ENCODE data around the gene ETS1.
A peak's percentile ranks its signal among the peaks of the same experiment; 100 is the strongest.

Gene ETS1

GRCh38 chr11:128535468-128536457 lies 51.6 kb downstream of the ETS1 start:
- DNase-seq (ENCODE audit: low spot score) = no peak

- DNase-seq (ENCODE audit: low spot score) = no peak
These were observed 53.9 kb downstream of the ETS1 start for GRCh38 chr11:128533472-128533871.

GRCh38 chr11:128532572-128533091 lies 54.7 kb downstream of the ETS1 start:
- no peak for DNase-seq (ENCODE audit: low spot score)

GRCh38 chr11:128532016-128532571 lies 55.3 kb downstream of the ETS1 start:
- DNase-seq (ENCODE audit: low spot score) = no peak

DNA sequence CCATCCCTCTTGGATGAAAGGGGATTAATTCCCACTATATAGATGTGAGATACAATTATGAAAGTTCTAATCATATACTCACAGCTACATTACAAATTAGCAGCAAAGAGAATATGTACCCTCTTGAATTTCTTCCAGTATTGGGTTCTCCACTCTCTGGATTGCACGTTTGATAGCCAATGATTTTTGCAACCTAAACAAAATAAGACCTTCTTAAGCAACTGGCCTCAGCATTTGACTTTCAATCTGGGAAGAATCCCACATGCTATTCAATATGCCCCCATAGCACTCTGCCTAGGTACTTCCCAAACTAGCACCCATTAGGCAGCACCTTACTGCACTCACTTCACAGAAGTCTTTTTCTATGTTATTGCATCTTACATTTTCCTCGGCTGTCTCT lies 55.8 kb downstream of the ETS1 start:
- no peak for DNase-seq (ENCODE audit: low spot score)

- no peak for DNase-seq (ENCODE audit: low spot score)
These were observed 57.0 kb downstream of the ETS1 start for GRCh38 chr11:128530118-128531074.

GRCh38 chr11:128528294-128528693 lies 59.1 kb downstream of the ETS1 start:
- no peak for DNase-seq (ENCODE audit: low spot score)

GRCh38 chr11:128527046-128527445 lies 60.3 kb downstream of the ETS1 start:
- DNase-seq (ENCODE audit: low spot score) = no peak

DNA sequence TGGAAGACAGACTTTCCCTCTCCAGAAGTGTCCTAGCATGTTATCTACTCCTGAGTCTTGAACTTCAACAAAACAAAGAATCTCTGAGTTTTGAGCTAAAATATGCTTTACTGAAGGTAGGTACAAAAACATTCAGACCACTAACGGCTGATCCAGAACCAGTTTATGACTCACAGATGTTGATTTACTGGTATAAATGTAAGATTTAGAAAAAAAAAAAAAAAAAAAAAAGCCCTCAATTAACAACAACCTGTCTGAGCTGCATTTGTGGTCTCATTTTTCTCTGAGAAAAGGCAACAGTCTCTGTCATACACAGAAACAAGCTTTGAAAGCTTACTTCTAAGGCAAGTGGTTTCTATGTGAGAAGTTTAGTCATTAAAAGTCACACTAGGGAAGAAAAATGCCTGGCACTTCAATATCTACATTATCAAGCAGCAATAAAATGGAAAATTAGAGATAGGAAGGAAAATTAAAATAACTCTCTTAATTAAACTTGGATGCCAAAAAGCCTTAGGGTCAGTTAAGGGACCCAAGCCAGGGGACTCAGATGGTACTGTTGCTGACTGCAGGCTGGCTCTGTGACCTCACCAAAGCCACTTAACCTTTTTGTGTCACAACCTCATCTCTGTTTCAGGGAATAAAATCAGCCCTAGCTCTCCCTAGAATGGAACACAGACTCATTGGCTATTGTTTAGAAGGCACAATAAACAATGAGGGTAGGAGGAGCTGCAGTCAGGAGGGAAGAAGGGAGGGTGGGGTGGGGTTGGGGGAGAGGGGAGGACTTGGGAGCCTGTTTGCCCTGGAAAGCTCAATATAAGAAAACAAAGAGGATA lies 61.7 kb downstream of the ETS1 start:
- no peak for DNase-seq (ENCODE audit: low spot score)

DNA sequence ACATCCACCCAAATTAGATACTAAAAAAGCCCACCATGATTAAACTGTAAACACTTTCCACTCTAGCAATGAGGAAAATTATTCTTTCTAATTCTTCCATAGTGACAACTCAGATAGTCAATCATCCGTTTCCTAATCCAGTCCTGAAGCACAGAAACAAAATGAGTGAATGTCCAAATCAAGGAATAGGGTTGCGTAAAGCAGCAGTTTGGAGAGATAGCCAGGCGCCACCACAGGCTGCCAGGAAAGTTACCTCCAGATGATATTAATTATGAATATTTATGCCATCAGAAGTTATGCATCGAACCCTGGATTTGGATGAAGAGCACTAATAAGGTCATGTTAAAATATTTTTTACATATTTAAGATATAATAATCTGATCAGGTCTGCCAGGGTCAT lies 63.2 kb downstream of the ETS1 start:
- no peak for DNase-seq (ENCODE audit: low spot score)

DNA sequence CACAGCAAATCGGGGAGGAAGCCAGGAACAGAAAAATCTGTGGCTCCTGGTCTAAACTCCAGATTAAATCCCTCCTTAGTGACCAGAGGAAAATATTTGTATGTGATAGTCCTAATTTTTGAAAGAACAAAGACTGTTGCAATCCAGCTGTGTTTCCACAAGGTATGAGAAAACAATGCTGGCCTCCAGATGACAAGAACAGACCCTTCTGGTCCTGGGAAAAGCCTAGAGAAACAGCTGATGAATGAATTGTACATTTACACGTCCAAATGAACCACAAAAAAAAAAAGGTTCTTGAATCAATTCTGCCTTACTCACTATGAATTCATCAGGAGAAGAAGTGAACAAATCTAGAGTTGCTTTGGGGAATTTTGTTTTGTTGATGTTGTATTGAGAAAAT lies 63.7 kb downstream of the ETS1 start:
- no peak for DNase-seq (ENCODE audit: low spot score)

DNA sequence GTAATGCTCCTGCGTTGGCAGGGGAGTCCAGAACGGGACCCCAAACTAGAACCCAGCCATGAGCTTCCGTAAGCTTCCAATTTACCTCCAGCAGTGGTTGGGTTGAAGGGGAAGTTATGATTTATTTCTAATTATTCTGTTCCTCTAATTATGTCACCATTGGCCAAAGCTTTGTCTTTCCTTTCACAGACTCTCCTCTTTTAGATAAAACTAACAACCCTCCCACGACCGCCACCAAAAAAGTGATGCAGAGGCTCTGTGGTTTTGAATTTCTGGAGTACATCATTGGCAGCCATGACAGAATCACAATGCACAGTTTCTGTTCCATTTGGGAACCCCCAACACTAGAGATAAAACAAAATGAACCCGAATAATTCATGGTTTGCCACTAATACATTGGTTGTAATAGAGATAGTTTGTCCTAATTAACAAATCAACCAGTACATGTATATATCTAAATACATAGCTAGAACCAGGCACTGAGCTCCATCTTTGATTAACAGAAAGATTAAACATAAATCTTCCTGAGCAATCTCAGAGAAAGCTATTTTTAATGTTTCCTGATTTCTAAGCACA lies 64.3 kb downstream of the ETS1 start:
- DNase-seq (ENCODE audit: low spot score) = no peak

DNA sequence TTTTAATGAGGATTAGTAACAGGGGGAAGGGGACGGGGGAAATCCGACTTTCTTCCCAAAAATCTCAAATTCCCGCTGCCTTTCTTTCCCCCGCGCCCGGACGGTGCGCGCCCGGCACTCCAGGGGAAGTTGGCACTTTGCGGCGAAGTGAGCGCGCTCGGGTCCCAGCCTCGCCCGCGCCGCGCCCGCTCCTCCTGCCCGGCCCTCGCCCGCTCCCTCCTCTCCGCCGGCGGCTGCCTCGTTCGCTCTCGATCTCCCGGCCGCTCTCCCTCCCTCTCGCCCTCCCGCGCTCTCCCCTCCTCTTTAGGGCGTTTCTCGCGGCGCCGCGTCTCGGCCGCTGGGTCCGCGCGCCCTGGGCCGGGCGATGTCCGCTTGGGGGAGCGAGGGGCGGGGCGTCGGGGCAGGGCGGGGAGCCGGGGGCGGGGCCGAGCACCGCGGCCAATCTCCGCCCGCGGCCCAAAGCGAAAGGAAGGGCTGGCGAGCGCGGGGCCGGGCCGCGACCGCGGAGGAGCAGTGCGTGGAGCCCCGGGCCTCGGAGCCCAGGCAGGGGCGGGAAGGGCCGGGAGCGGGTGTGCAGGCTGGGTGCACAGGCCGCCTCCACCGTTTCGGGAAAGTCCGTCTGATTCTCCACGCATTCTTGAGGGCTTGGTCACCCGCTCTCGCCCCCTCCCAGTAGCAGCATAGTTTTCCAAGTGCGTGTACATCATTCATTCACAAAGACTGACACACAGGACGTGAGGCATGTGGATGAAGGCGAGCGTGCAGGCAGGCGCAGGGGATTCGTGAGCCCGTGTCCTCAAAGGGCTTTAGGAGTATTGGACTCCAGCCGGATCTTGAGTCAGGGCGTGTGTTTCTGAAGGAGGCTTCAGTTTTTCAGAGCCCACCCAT lies 65.1 kb downstream of the ETS1 start:
- peak; percentile 86 for DNase-seq (ENCODE audit: low spot score)

DNA sequence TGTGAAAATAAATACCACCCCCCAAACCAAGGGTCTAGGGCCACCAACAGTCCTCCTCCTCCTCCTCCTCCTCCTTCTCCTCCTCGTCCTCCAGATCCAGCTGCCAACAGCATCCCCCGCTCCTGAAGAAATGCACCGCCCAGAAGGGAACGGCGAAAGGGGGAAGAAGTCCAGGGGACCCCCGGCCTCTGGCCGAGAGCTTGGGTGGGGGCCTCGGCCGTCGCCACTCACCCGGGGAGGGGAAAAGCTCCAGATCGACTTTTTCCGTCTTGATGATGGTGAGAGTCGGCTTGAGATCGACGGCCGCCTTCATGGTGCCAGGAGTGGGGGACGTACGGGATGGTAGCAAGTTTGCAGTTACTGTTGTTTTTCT lies 65.7 kb downstream of the ETS1 start:
- DNase-seq (ENCODE audit: low spot score) = no peak

GRCh38 chr11:128520888-128521681 lies 66.3 kb downstream of the ETS1 start:
- DNase-seq (ENCODE audit: low spot score) = no peak

GRCh38 chr11:128520206-128520887 lies 67.0 kb downstream of the ETS1 start:
- DNase-seq (ENCODE audit: low spot score) = no peak

- no peak for DNase-seq (ENCODE audit: low spot score)
These were observed 68.0 kb downstream of the ETS1 start for GRCh38 chr11:128519338-128519737.

- DNase-seq (ENCODE audit: low spot score) = no peak
These were observed 68.7 kb downstream of the ETS1 start for GRCh38 chr11:128518493-128519207.
